H1 (cell line): ENCODE measurements around the gene NPL. TPM values are rescaled to one million over a fixed set of nuclear protein-coding genes. Genes with fewer than 3 reads are reported as not detected.

Experiments used
- CTCF ChIA-PET: fragments of 300-600 bp; sonication (Branson Sonifier 250); formaldehyde crosslinking; loops from one replicate; lab custom pipeline; 2021; ENCODE audit not compliant: partially characterized antibody; lab: Charles Lee
- POLR2A ChIA-PET: fragments of 300-600 bp; sonication (Branson Sonifier 250); formaldehyde crosslinking; loops from one replicate; lab custom pipeline; 2021; ENCODE audit warnings: inconsistent platforms; ENCODE audit not compliant: partially characterized antibody; lab: Charles Lee
- DNase-seq, 2 experiments: peaks; one replicate each; pipeline versions ENCODE4 v3.0.0 to v3.0.0-alpha.2; 2010 to 2022; ENCODE audit warnings: low spot score in 2 of 2, low read depth in 1 of 2, mixed read lengths in 1 of 2
- FAIRE-seq: peaks from 2 replicates; lab custom pipeline; 2011; peaks lifted over from hg19 to GRCh38; lab: Jason Lieb, UNC
- H2AFZ ChIP-seq: 2 replicates; pipeline ENCODE4 v1.8.1; 2012; ENCODE audit warnings: low read length, inconsistent platforms
- H2AK5ac ChIP-seq: 2 replicates; pipeline ENCODE4 v1.6.1; 2013; ENCODE audit warnings: low read depth, low read length
- H2BK120ac ChIP-seq: replicated peaks from 2 replicates; pipeline ENCODE3; 2013; ENCODE audit warnings: low read depth, low read length, inconsistent platforms
- H2BK12ac ChIP-seq: 2 replicates; pipeline ENCODE4 v1.6.1; 2013; ENCODE audit warnings: low read depth, low read length
- H2BK15ac ChIP-seq: 2 replicates; pipeline ENCODE4 v1.6.1; 2013; ENCODE audit warnings: low read length
- H2BK20ac ChIP-seq: 2 replicates; pipeline ENCODE4 v1.6.1; 2013; ENCODE audit warnings: low read length
- H2BK5ac ChIP-seq: 2 replicates; pipeline ENCODE4 v1.6.1; 2013; ENCODE audit warnings: low read depth, low read length
- H3K14ac ChIP-seq: 2 replicates; pipeline ENCODE4 v1.6.1; 2013; ENCODE audit warnings: inconsistent platforms; ENCODE audit not compliant: insufficient read length
- H3K18ac ChIP-seq: 2 replicates; pipeline ENCODE4 v1.6.1; 2013; ENCODE audit warnings: low read length; ENCODE audit errors: extremely low read depth
- H3K23ac ChIP-seq: 2 replicates; pipeline ENCODE4 v1.6.1; 2013; ENCODE audit warnings: inconsistent platforms; ENCODE audit not compliant: insufficient read length
- H3K23me2 ChIP-seq: 2 replicates; pipeline ENCODE4 v1.6.1; 2013; ENCODE audit warnings: low read depth, low read length
- H3K27ac ChIP-seq: 2 replicates; pipeline ENCODE4 v1.6.1; 2011; ENCODE audit warnings: low read depth, low read length, inconsistent platforms
- H3K27me3 ChIP-seq, 4 experiments: replicated peaks in 1 of 4; 1 replicate in 1 of 4; 2 replicates in 3 of 4; pipeline versions ENCODE4 v1.6.1 to v1.8.1; 2011 to 2013; ENCODE audit warnings: low read length in 3 of 4, mild to moderate bottlenecking in 3 of 4, inconsistent platforms in 2 of 4, mixed read lengths in 2 of 4, moderate library complexity in 1 of 4; ENCODE audit not compliant: control insufficient read depth in 3 of 4, insufficient read depth in 3 of 4; ENCODE audit errors: extremely low read depth in 1 of 4
- H3K36me3 ChIP-seq, 4 experiments: 2 replicates each; pipeline versions ENCODE4 v1.6.1 to v1.8.1; 2011 to 2013; ENCODE audit warnings: mild to moderate bottlenecking in 4 of 4, low read length in 3 of 4, moderate library complexity in 2 of 4, control low read depth in 1 of 4, inconsistent platforms in 1 of 4; ENCODE audit not compliant: insufficient read depth in 4 of 4, control insufficient read depth in 2 of 4
- H3K4ac ChIP-seq: replicated peaks from 2 replicates; pipeline ENCODE3; 2013; ENCODE audit warnings: low read length, low read depth, mixed read lengths, inconsistent platforms; ENCODE audit not compliant: insufficient read length
- H3K4me1 ChIP-seq, 4 experiments: replicated peaks in 1 of 4; 1 replicate in 1 of 4; 2 replicates in 3 of 4; pipeline versions ENCODE4 v1.6.1 to v1.8.1; 2011 to 2013; ENCODE audit warnings: low read length in 3 of 4, inconsistent platforms in 2 of 4, mixed read lengths in 1 of 4; ENCODE audit not compliant: insufficient read depth in 4 of 4, control insufficient read depth in 3 of 4
- H3K4me2 ChIP-seq, 2 experiments: 2 replicates each; pipeline versions ENCODE4 v1.6.1 to v1.8.1; 2011 to 2013; ENCODE audit warnings: low read depth in 2 of 2, low read length in 2 of 2, control low read depth in 1 of 2, inconsistent platforms in 1 of 2, mild to moderate bottlenecking in 1 of 2; ENCODE audit not compliant: insufficient read depth in 1 of 2
- H3K4me3 ChIP-seq, 4 experiments: fragments of 200-600, 300-600 bp in 1 of 4; sonication (generic), shearing (Covaris generic), sonication (Bioruptor Twin) in 1 of 4; 2 replicates each; pipeline versions ENCODE4 v1.5.1 to v1.8.1; 2011 to 2016; ENCODE audit warnings: low read length in 4 of 4, low read depth in 3 of 4, control low read depth in 2 of 4, inconsistent platforms in 2 of 4, mild to moderate bottlenecking in 2 of 4, mixed read lengths in 1 of 4, moderate library complexity in 1 of 4; ENCODE audit not compliant: insufficient read depth in 2 of 4; ENCODE audit errors: extremely low read depth in 1 of 4
- H3K56ac ChIP-seq: replicated peaks from 2 replicates; pipeline ENCODE3; 2013; ENCODE audit warnings: low read depth, mild to moderate bottlenecking, mixed read lengths, low read length, inconsistent platforms; ENCODE audit not compliant: insufficient read length
- H3K79me1 ChIP-seq: 2 replicates; pipeline ENCODE4 v1.6.1; 2013; ENCODE audit warnings: low read depth, low read length, control low read depth
- H3K79me2 ChIP-seq, 2 experiments: 2 replicates each; pipeline versions ENCODE4 v1.6.1 to v1.8.1; 2012 to 2013; ENCODE audit warnings: low read length in 2 of 2, mild to moderate bottlenecking in 2 of 2, inconsistent platforms in 1 of 2; ENCODE audit not compliant: insufficient read depth in 2 of 2, control insufficient read depth in 1 of 2
- H3K9ac ChIP-seq, 4 experiments: replicated peaks in 1 of 4; 1 replicate in 1 of 4; 2 replicates in 3 of 4; pipeline versions ENCODE4 v1.6.1 to v1.8.1; 2011 to 2013; ENCODE audit warnings: low read depth in 3 of 4, low read length in 3 of 4, control low read depth in 2 of 4, mild to moderate bottlenecking in 2 of 4, moderate library complexity in 2 of 4, inconsistent platforms in 1 of 4; ENCODE audit errors: extremely low read depth in 1 of 4
- H3K9me3 ChIP-seq, 2 experiments: 2 replicates each; pipeline versions ENCODE4 v1.6.1 to v1.8.1; 2012 to 2013; ENCODE audit warnings: mild to moderate bottlenecking in 2 of 2, moderate library complexity in 2 of 2, control low read depth in 1 of 2, inconsistent platforms in 1 of 2, low read depth in 1 of 2, low read length in 1 of 2, mixed read lengths in 1 of 2; ENCODE audit not compliant: insufficient read depth in 2 of 2
- H4K20me1 ChIP-seq, 2 experiments: replicated peaks in 1 of 2; 2 replicates each; pipeline versions ENCODE3 to v1.8.1; 2011 to 2013; ENCODE audit warnings: inconsistent platforms in 2 of 2, low read length in 2 of 2, mild to moderate bottlenecking in 1 of 2; ENCODE audit not compliant: insufficient read depth in 2 of 2, control insufficient read depth in 1 of 2
- H4K5ac ChIP-seq: 2 replicates; pipeline ENCODE4 v1.6.1; 2013; ENCODE audit warnings: low read length, low read depth, mixed read lengths, inconsistent platforms; ENCODE audit not compliant: insufficient read length
- H4K8ac ChIP-seq: 2 replicates; pipeline ENCODE4 v1.8.0; 2013; ENCODE audit warnings: mild to moderate bottlenecking, moderate library complexity, low read length, inconsistent platforms; ENCODE audit not compliant: insufficient read depth; ENCODE audit errors: extremely low read depth
- H4K91ac ChIP-seq: replicated peaks from 2 replicates; pipeline ENCODE3; 2013; ENCODE audit warnings: low read length, mixed read lengths, inconsistent platforms; ENCODE audit not compliant: insufficient read length
- BCL11A ChIP-seq, 2 experiments: IDR thresholded peaks; one replicate each; pipeline ENCODE4 v1.6.1; 2011; ENCODE audit warnings: low read depth in 2 of 2, low read length in 2 of 2, mild to moderate bottlenecking in 2 of 2
- POLR2A ChIP-seq, 2 experiments: IDR thresholded peaks; 1 replicate in 1 of 2; 2 replicates in 1 of 2; pipeline ENCODE4 v1.6.1; 2011; ENCODE audit warnings: low read depth in 2 of 2, low read length in 2 of 2, mild to moderate bottlenecking in 2 of 2; ENCODE audit errors: control extremely low read depth in 1 of 2
- POLR2AphosphoS5 ChIP-seq: IDR thresholded peaks from 2 replicates; pipeline ENCODE4 v1.6.1; 2011; ENCODE audit warnings: low read depth, low read length
- TAF7 ChIP-seq: optimal IDR thresholded peaks from 2 replicates; pipeline ENCODE3; 2011; ENCODE audit warnings: low read depth, mild to moderate bottlenecking, inconsistent platforms, low read length, moderate library complexity, borderline replicate concordance
- WGBS, 2 experiments: shearing (Covaris generic) in 1 of 2; methylation state at CpG; one replicate each; pipeline versions ENCODE4 v1.1.6 to v1.1.7; 2013 to 2015; ENCODE audit warnings: low lambda C conversion rate in 2 of 2, mixed read lengths in 2 of 2, inconsistent platforms in 1 of 2, low coverage in 1 of 2, missing lambda C conversion rate in 1 of 2; ENCODE audit not compliant: insufficient replicate concordance in 2 of 2, insufficient coverage in 1 of 2, insufficient read length in 1 of 2; ENCODE audit errors: extremely low coverage in 1 of 2, missing lambda C conversion rate in 1 of 2; 5-methylcytosine and 5-hydroxymethylcytosine counted together
- polyA plus RNA-seq, 7 experiments: library from polyadenylated mRNA; depleted of rRNA in 3 of 7; stranded (reverse) in 5 of 7; unstranded in 2 of 7; fragments of >200 nt in 5 of 7; fragments of 200-250 nt in 2 of 7; gene quantifications; 1 replicate in 5 of 7; 2 replicates in 1 of 7; 4 replicates in 1 of 7; pipeline versions ENCODE4 v1.2.1 to v1.2.3, GENCODE V29; 2011 to 2013; ENCODE audit warnings: missing spikeins in 2 of 7, mixed read lengths in 2 of 7
- total RNA-seq: library from RNA; stranded (reverse); fragmentation: NEBNext Ultra II Directional; extraction: Animal tissue kit (Norgen Biotek cat#: 25700); gene quantifications from 2 replicates; pipeline ENCODE4 v1.2.1, GENCODE V29; 2021

NPL gene
- total and polyA plus RNA-seq, 2 of the 8 experiments (the other 6 are each of a cell fraction or from before 2014, with no cell fraction given), result 2.2 to 4.4 TPM

DNA sequence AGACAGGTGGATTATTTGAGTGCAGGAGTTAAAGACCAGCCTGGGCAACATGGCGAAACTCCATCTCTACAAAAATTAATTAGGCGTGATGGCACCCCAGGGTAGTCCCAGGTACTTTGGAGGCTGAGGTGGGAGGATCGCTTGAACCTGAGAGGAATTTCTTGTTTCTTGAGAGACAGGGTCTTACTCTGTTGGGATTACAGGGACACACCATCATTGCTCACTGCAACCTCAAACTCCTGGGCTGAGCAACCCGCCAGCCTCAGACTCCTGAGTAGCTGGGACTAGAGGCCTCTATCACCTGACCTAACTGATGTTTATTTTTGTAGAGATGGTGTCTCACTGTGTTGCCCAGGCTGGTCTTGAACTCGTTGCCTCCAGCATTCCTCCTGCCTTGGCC is 74.4 kb downstream of the NPL start:
- Histone ChIP-seq H4K20me1 (peaks cover 0 to 4% of the 10 kb centered on the region in 2 experiments), H2AFZ (no peak overlapping the region), H3K36me3 (peaks cover 40 to 100% (median 93%) of the 10 kb centered on the region in 4 experiments), H3K27me3 (no peaks in the 10 kb centered on the region), H3K4ac (no peak overlapping the region), H4K91ac (no peak overlapping the region), H3K9ac (no peak overlapping the region), H2BK12ac (no peak overlapping the region), H2BK120ac (no peak overlapping the region), H3K79me2 (peaks cover 0 to 48% of the 10 kb centered on the region in 2 experiments; a peak in 3 of 4 replicates), H3K23me2 (no peaks in the 10 kb centered on the region), H2BK15ac (no peak overlapping the region), H3K4me3 (no peak overlapping the region), H4K8ac (no peak overlapping the region), H3K23ac (no peak overlapping the region), H3K18ac (no peak overlapping the region), H2BK20ac (no peak overlapping the region), H3K79me1 (no peaks in the 10 kb centered on the region), H2AK5ac (no peak overlapping the region), H3K4me1 (no peaks in the 10 kb centered on the region), H3K14ac (no peak overlapping the region), H3K4me2 (no peak overlapping the region), H2BK5ac (no peak overlapping the region), H3K56ac (no peak overlapping the region), H3K9me3 (no peaks in the 10 kb centered on the region), H3K27ac (no peak overlapping the region), H4K5ac (no peak overlapping the region)
- no peak for TF ChIP-seq BCL11A (IDR thresholded peaks at IDR 0.05; ENCODE audit: low read depth in 2 of 2, low read length in 2 of 2)
- TF ChIP-seq TAF7, result no peak
- peak; percentile 15; the same call in 1 of the 2 replicates for TF ChIP-seq POLR2AphosphoS5
- TF ChIP-seq POLR2A (IDR thresholded peaks at IDR 0.05; ENCODE audit: control extremely low read depth in 1 of 2, low read depth in 2 of 2, low read length in 2 of 2), result peak in 1 of 2 experiments; percentile 15; a peak in 1 of 3 replicates
- FAIRE-seq (no peak), DNase-seq (no peak)
- CTCF ChIA-PET, result no interaction called here
- POLR2A ChIA-PET, result interaction anchor here (1.0 to 8.2 kb wide), 7 partner anchors 9 to 25 kb away, joined by 3 to 93 read pairs (median 6); partner anchors contain the start of gene DHX9
- whole genome bisulfite sequencing, 2 experiments, result 87% methylated on average over 5 of the region's 5 CpGs; no CpG with 5 or more reads in 1 of the 2 experiments
